DMS 273 (cell line): ENCODE measurements around the gene TWIST2.
A peak's percentile ranks its signal among the peaks of the same experiment; 100 is the strongest.

Experiments
- DNase-seq: peaks from one replicate; lab custom pipeline; 2025; ENCODE audit not compliant: unreplicated experiment; lab: John Stamatoyannopoulos, UW

TWIST2 gene

GRCh38 chr2:238916176-238916874, 68.4 kb downstream of the TWIST2 start:
- no peak for DNase-seq

- no peak for DNase-seq
These were observed 69.1 kb downstream of the TWIST2 start for GRCh38 chr2:238916875-238917590.

GRCh38 chr2:238919307-238919706, 71.4 kb downstream of the TWIST2 start:
- no peak for DNase-seq

GRCh38 chr2:238920053-238920452, 72.2 kb downstream of the TWIST2 start:
- peak; percentile 75 for DNase-seq

- peak; percentile 35 for DNase-seq
These were observed 72.7 kb downstream of the TWIST2 start for GRCh38 chr2:238920601-238921001.

GRCh38 chr2:238921259-238921658, 73.4 kb downstream of the TWIST2 start:
- DNase-seq: no peak

GRCh38 chr2:238921681-238922319, 73.9 kb downstream of the TWIST2 start:
- no peak for DNase-seq

GRCh38 chr2:238922435-238922834, 74.5 kb downstream of the TWIST2 start:
- DNase-seq: no peak

- no peak for DNase-seq
These were observed 76.1 kb downstream of the TWIST2 start for GRCh38 chr2:238924032-238924431.

- DNase-seq: peak; percentile 46
These were observed 76.9 kb downstream of the TWIST2 start for GRCh38 chr2:238924796-238925195.

GRCh38 chr2:238925281-238925680, 77.4 kb downstream of the TWIST2 start:
- no peak for DNase-seq

- DNase-seq: no peak
These were observed 78.1 kb downstream of the TWIST2 start for GRCh38 chr2:238925816-238926521.

- DNase-seq: no peak
These were observed 79.1 kb downstream of the TWIST2 start for GRCh38 chr2:238926761-238927611.

- DNase-seq: no peak
These were observed 80.0 kb downstream of the TWIST2 start for GRCh38 chr2:238927746-238928519.

- no peak for DNase-seq
These were observed 80.8 kb downstream of the TWIST2 start for GRCh38 chr2:238928520-238929241.

- DNase-seq: no peak
These were observed 81.6 kb downstream of the TWIST2 start for GRCh38 chr2:238929242-238930081.

GRCh38 chr2:238930216-238930615, 82.3 kb downstream of the TWIST2 start:
- no peak for DNase-seq
